ENCODE results near the gene AHR. TPM values are rescaled to one million over a fixed set of nuclear protein-coding genes. Genes with fewer than 3 reads are reported as not detected.

Gene AHR
- total RNA-seq, 1 experiment from 2014 or later: 6.1 TPM

GRCh38 chr7:17328641-17329040 is 30.2 kb downstream of the AHR start:
- H3K14ac ChIP-seq (ENCODE audit: insufficient read depth, low read length): no peak overlapping the region
- no peak overlapping the region for H3K18ac ChIP-seq (ENCODE audit: insufficient read length, low read depth, low read length)
- no peaks in the 10 kb centered on the region for H3K27me3 ChIP-seq (ENCODE audit: insufficient read depth, low read length)
- no peak overlapping the region for H2AFZ ChIP-seq (ENCODE audit: low read length)
- no peaks in the 10 kb centered on the region for H3K4me1 Mint-ChIP-seq
- H2BK120ac ChIP-seq (ENCODE audit: low read depth, low read length, poor library complexity, severe bottlenecking): no peak overlapping the region
- no peak overlapping the region for H3K9ac ChIP-seq (ENCODE audit: extremely low read depth, insufficient read length, low read length)
- H3K56ac ChIP-seq (ENCODE audit: insufficient read length, low read depth, low read length): no peak overlapping the region
- H3K23ac ChIP-seq (ENCODE audit: insufficient read length, low read depth, low read length): no peak overlapping the region
- no peak overlapping the region for H3K27ac ChIP-seq (ENCODE audit: insufficient read length, low read depth, low read length)
- H3K27ac Mint-ChIP-seq: no peak overlapping the region; a peak in 1 of 7 replicates
- no peak overlapping the region for H2BK12ac ChIP-seq (ENCODE audit: insufficient read length, low read depth, low read length)
- peaks cover 3 to 7% (median 6%) of the 10 kb centered on the region in 3 experiments; a peak in 4 of 7 replicates for H3K36me3 Mint-ChIP-seq (ENCODE audit: insufficient read depth in 1 of 3, low read depth in 3 of 3)
- no peak overlapping the region for H4K8ac ChIP-seq (replicated peaks; ENCODE audit: insufficient read length, low read depth, low read length)
- H2AK5ac ChIP-seq (ENCODE audit: insufficient read length, low read length): no peak overlapping the region
- no peak overlapping the region for H4K5ac ChIP-seq (ENCODE audit: insufficient read length, low read depth, low read length)
- no peak for TF ChIP-seq CTCF (conservative IDR thresholded peaks at IDR 0.05)
- H3K4me1 ChIP-seq (ENCODE audit: insufficient read depth, low read length): no peaks in the 10 kb centered on the region
- H4K20me1 ChIP-seq (ENCODE audit: control insufficient read depth, insufficient read depth, insufficient read length): no peaks in the 10 kb centered on the region
- H3K4me2 ChIP-seq (ENCODE audit: insufficient read depth, insufficient read length, low read length): no peak overlapping the region
- H3K23me2 ChIP-seq (ENCODE audit: insufficient read length, low read depth, low read length, poor library complexity, severe bottlenecking): no peaks in the 10 kb centered on the region
- H3T11ph ChIP-seq (ENCODE audit: low read length): no peak overlapping the region
- no peak overlapping the region for H3K4me3 Mint-ChIP-seq
- H2BK5ac ChIP-seq (ENCODE audit: insufficient read length, low read length): no peak overlapping the region
- no peak for DNase-seq
- H3K79me1 ChIP-seq (ENCODE audit: insufficient read depth, low read depth, low read length, poor library complexity, severe bottlenecking): no peaks in the 10 kb centered on the region
- no peaks in the 10 kb centered on the region for H3K9me3 ChIP-seq (ENCODE audit: control insufficient read depth, low read depth, low read length)
- H3K4ac ChIP-seq (ENCODE audit: low read depth, low read length): no peak overlapping the region
- no peaks in the 10 kb centered on the region for H3K9me3 Mint-ChIP-seq
- no peaks in the 10 kb centered on the region for H3K79me2 ChIP-seq (ENCODE audit: insufficient read depth, low read length)
- H4K91ac ChIP-seq (ENCODE audit: insufficient read length, low read depth, low read length): no peak overlapping the region
- H2BK15ac ChIP-seq (ENCODE audit: low read depth, low read length): no peak overlapping the region
- no peak overlapping the region for H2BK20ac ChIP-seq (ENCODE audit: low read depth, low read length, poor library complexity, severe bottlenecking)
- H3K27me3 Mint-ChIP-seq (ENCODE audit: low read depth): no peaks in the 10 kb centered on the region

All from H9 (cell line).